HG03520 (cell line): ENCODE measurements around the gene PLB1.

Experiments used
- ATAC-seq: cut with Tn5 transposase; IDR thresholded peaks from one replicate; pipeline ENCODE4 v1.9.1; 2021; ENCODE audit warnings: mild to moderate bottlenecking, moderate library complexity; ENCODE audit not compliant: unreplicated experiment

The PLB1 gene

GRCh38 chr2:28496781-28497180 lies 921 bp downstream of the PLB1 start:
- no peak for ATAC-seq

- no peak for ATAC-seq
These were observed 1.3 kb downstream of the PLB1 start for GRCh38 chr2:28497206-28497605.

GRCh38 chr2:28499282-28499681 lies 3.4 kb downstream of the PLB1 start:
- no peak for ATAC-seq

- no peak for ATAC-seq
These were observed 9.5 kb downstream of the PLB1 start for GRCh38 chr2:28505361-28505760.

- ATAC-seq: no peak
These were observed 10.5 kb downstream of the PLB1 start for GRCh38 chr2:28506112-28506910.

GRCh38 chr2:28507796-28508764 lies 12.2 kb downstream of the PLB1 start:
- no peak for ATAC-seq

- no peak for ATAC-seq
These were observed 13.5 kb downstream of the PLB1 start for GRCh38 chr2:28509361-28509760.

GRCh38 chr2:28510184-28510583 lies 14.3 kb downstream of the PLB1 start:
- no peak for ATAC-seq

- no peak for ATAC-seq
These were observed 16.2 kb downstream of the PLB1 start for GRCh38 chr2:28511871-28512606.

- no peak for ATAC-seq
These were observed 16.7 kb downstream of the PLB1 start for GRCh38 chr2:28512607-28512965.

GRCh38 chr2:28513097-28513496 lies 17.2 kb downstream of the PLB1 start:
- no peak for ATAC-seq

GRCh38 chr2:28515176-28515751 lies 19.4 kb downstream of the PLB1 start:
- no peak for ATAC-seq

GRCh38 chr2:28516430-28516829 lies 20.6 kb downstream of the PLB1 start:
- ATAC-seq: no peak

- no peak for ATAC-seq
These were observed 21.1 kb downstream of the PLB1 start for GRCh38 chr2:28516950-28517349.

GRCh38 chr2:28521663-28522062 lies 25.8 kb downstream of the PLB1 start:
- ATAC-seq: no peak

- ATAC-seq: no peak
These were observed 26.6 kb downstream of the PLB1 start for GRCh38 chr2:28522481-28522880.

GRCh38 chr2:28523902-28524301 lies 28.0 kb downstream of the PLB1 start:
- ATAC-seq: no peak

- no peak for ATAC-seq
These were observed 29.6 kb downstream of the PLB1 start for GRCh38 chr2:28525481-28525880.

GRCh38 chr2:28526527-28527132 lies 30.8 kb downstream of the PLB1 start:
- no peak for ATAC-seq

GRCh38 chr2:28527196-28527595 lies 31.3 kb downstream of the PLB1 start:
- ATAC-seq: no peak
